COR-L47 (cell line): Measurements from ENCODE around the gene WDFY3.

ENCODE experiments used
- DNase-seq: peaks from one replicate; lab custom pipeline; 2025; lab: John Stamatoyannopoulos, UW

Gene WDFY3

DNA sequence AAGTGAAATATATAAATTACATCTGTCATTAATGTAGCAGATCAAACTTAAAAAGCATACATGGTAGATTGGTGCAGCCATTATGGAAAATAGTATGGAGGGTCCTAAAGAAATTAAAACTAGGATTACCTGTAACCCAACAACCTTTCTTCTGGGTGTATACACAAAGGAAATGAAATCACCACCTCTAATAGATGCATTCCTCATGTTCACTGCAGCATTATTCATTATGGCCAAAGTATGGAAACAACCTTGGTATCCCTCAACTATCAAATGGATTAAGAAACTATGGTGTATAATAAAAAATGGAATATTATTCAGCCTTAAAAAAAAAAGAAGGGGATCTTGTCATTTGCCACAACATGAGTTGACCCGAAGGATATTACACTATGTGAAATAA is 13.7 kb downstream of the WDFY3 start:
- no peak for DNase-seq

DNA sequence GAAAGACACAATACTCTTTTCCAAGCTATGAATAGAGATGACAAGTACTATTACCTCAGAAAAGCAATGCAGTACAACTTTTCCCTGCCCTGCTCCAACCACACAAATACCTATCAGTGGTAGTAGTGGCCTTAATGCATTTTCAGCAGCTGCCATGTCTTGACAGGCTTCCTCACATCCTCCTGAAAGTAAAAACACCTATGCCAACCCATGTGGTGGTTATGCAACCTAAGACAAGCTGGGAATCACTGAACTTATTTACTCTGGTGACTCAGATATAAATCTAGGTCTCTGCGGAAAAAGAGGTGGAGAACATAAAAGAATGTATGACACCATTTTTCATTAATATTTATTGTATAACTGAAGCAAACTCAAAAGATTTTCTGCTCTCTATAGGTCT is 14.5 kb downstream of the WDFY3 start:
- DNase-seq: no peak

DNA sequence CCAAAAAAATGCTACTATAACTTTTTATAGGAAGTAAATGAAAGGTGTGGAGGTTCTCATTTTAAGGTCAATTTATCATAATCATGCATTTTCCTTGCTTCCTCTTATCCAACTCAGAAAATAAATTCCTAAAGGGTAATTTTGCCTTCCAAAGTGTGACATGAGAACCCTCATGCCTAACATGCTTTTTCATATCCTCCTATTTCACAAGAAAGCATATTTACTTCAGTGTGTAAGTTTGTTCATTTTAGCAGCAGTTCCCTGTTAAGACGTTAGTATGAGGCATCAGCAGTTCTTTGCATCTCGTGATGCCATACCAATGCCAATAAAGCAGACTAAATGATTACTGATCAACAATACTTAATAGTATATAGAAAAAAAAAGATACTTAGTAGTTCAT is 18.4 kb downstream of the WDFY3 start:
- DNase-seq: no peak

DNA sequence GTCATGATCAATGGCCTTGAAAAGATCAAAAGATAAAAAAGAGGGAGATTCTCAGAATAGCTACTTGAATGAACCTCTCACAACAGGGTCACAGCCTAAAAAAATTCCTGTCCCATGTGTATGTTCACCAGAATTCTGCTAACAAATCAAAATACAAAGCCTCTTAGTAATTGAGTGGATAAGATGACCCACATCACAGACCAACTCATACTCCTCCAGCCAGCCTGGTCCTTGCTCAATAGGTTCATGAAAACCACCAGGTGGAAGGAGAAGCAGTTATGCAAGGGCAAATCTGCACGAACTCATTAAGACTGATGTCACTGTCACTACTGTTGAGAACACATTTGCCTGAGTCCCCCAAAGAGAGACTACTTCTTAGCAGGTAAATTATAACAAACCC is 21.5 kb downstream of the WDFY3 start:
- no peak for DNase-seq

DNA sequence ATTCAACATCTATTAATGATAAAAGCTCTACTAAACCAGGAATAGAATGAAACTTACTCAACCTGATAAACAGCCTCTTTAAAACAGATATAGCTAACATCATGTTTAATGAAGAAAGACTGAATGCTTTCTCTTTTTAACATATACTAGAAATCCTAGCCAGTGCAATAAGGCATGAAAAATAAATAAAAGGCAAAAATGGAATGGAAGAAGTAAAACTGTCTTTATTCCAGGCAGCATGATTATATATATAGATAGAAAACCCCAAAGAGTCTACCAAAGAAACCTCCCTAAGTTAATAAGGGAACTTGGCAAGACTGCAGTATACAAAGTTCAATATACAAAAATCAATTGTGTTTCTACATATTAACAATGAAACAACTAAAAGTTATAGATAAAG is 25.5 kb downstream of the WDFY3 start:
- DNase-seq: no peak

DNA sequence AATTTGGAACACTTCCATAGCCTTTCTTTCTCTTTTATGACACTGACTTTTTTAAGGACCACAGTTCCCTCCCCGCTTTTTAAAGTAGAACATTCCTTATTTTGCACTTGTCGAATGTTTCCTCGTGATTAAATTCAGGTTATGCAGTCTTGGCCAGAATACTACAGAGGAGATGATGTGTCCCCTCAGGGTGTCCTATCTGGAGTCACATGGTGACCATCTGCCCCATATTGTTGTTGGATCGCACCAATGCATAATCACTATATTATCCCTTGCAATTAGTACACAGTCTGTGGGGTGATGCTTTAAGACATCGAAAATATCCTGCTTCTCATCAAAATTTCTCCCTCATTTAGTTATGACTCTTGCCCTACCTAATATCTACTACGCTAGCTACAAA is 27.4 kb downstream of the WDFY3 start:
- no peak for DNase-seq

DNA sequence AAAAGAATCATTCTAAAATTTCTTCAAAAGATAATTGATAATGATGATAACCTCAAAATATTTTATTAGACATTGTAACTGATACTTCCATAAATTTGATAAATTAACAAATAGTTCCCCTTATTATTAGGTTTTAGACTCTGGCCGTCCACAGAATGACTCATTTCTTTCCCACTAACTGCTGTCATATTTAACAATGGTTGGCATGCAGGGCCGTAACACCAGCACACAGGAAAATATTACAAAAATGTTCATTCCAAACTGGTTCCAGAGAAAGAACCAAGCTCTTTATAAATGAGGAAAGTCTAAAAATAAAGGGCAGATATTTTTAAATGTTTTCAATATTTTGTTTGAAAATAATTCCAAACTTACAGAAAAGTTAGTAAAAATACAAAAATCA is 28.2 kb downstream of the WDFY3 start:
- DNase-seq: no peak

DNA sequence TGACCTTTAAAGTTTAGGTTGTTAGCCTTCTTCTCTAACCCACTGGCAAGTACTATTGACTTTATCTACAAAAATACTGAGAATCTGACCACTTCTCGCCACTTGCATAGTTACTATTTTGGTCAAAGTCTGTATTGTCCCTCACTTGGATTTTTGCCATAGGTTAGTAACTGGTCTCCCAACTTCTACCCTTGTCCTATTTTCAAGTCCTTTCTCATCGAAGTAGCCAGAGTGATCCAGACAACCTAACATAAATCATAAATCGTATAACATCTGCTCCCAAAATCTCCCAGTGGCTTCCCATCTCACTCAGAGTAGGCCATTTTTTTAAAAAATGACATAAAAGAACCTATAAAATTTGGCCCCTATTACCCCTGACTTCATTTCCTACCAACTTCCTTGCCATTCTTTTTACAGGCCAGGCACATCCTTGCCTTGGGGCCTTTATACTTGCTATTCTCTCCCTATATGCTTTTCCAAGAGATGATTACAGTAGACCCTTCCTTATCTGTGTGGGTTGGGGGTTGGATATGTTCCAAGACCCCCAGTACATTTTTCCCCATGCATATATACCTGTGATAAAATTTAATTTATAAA is 29.0 kb downstream of the WDFY3 start:
- DNase-seq: no peak

DNA sequence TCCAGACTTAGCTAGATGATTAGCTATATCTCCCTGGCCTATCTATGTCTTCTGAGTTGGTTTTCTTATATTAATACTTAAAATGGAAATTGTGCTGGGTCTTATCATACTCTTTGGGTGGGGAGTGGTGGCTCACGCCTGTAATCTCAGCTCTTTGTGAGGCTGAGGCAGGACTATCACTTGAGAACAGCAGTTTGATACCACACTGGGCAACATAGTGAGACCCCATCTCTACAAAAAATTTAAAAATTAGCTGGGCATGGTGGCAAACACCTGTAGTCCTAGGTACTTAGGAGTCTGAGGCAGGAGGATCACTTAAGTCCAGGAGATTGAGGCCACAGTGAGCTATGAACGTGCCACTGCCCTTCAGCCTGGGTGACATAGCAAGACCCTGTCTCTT is 30.4 kb downstream of the WDFY3 start:
- DNase-seq: no peak

DNA sequence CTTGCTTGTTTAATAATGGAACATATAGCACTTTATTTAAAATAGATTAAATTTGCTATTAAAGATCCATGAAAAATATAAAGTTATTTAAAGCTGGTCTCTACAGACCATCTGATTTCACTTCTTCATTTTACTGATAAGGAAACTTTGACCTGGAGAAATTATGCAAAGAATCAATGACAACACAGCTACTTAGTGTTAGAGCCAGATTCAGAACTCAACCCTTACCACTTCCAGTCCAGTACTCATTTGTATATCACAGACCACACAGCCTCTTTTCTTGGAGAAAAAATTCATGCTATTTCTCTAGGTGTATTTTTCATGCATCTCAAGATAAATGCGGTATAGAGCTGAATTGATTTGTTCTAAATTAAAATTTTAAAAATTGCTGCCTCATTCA is 34.0 kb downstream of the WDFY3 start:
- no peak for DNase-seq

DNA sequence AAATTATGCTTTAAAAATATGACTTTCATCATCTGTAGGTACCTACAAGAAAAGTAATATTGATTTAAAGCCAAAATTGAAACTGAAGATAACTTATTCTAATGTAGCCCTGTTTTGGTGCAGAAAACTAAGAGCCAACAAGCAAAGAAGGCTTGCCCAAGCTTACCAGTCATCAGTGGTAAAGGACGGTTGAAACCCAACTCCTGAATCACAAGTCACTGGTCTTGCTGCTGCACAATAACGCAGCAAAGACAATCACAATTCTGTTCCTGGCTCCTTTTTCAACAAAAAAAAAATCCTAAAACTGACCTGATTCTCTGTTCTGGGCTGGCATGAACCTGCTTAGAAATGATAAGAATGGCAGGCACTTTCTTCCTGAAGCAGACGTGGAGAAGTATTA is 34.5 kb downstream of the WDFY3 start:
- DNase-seq: no peak

DNA sequence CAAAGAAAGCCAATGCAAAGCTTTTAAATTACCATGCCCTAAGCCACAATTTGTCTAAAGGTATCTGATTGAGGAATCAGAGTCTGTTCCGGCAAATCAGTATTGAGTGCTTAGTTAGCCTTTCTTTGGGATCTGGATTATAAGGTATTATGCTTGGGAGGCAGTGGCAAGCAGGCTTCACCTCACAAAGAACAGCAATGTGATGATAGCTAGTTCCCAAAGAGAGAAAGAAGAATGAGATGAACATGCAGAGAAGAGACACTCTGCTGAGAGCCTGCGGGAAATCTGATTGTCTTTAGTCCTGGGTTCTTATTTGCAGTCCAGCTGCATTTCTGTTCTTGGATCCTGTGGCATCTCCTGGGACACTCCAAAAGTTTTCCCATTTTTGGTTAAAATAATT is 35.2 kb downstream of the WDFY3 start:
- DNase-seq: no peak

DNA sequence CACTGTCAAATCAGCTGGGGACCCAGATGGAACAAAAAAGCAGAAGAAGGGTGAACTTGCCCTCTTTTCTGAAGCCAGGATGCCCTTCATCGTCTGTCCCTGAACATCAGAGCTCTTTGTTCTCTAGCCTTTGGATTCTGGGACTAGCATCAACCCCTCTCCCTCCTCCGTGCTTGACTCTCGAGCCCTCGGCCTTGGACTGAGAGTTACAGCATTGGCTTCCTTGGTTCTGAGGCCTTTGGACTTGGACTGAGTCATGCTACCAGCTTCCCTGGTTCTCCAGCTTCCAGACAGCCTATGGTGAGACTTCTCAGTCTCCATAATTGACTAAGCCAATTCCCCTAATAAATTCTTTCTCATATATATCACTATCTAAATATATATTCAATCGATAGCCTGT is 38.4 kb downstream of the WDFY3 start:
- DNase-seq: no peak

DNA sequence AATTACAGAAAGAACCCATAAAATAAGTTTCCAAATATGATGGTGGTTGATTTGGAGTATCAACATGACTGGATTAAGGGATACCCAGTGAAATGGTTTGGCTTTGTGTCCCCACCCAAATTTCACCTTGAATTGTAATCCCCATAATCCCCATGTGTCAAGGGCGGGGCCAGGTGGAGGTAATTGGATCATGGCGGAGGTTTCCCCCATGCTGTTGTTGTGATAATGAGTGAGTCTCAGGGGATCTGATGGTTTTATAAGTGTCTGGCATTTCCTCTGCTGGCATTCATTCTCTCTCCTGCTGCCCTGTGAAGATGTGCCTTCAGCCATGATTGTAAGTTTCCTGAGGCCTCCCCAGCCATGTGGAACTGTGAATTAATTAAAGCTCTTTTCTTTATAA is 39.1 kb downstream of the WDFY3 start:
- DNase-seq: no peak

DNA sequence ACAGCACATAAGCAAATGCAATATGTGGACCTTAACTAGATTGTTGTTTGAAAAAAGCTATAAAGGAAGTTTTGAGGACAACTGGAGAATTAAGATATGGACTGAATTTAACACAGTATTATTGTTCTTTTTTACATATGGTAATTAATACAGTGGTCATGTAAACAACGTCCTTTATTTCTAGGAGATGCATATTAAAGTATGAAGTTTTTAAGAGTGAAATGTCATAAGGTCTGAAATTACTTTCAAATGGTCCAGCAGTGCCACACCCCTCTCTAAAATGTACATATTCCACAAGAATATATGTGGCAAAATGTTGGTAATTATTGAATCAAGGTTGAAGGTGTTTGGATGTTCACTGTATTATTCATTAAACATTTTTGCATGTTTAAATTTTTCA is 40.9 kb downstream of the WDFY3 start:
- no peak for DNase-seq

DNA sequence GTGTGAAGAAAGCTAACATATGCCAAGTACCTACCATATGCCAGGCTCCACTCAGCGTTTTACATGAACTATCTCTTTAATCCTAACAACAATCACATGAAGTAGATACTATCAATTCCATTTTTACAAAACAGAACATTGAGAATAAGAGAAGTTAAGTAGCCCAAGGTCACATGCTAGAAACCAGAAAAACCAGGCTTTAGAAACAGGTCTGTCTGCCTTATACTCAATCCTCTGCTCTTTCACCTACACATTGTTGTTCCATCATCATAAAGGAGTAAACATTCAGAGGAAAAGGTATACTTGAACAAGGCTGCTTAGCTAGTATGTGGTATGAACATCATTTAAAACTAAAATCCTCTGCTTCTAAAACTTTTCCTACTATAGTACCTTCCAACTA is 42.1 kb downstream of the WDFY3 start:
- DNase-seq: no peak

DNA sequence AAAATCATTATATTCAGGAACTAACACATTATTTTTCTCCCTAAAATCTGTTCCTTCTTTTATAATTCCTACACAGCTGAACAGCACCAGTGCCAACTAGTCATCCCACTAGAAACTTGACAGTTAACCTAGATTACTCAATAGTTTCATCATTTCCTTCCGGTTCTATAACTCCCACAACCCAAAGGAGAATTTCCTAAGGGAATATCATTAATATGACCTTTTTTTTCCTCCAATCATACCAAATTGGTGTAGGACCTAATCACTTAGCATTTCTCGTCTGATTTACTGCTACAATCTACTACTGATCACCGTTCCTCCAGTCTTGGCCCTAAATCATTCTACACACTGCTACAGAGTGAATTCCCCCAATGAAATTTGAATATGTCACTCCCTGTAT is 45.9 kb downstream of the WDFY3 start:
- no peak for DNase-seq

DNA sequence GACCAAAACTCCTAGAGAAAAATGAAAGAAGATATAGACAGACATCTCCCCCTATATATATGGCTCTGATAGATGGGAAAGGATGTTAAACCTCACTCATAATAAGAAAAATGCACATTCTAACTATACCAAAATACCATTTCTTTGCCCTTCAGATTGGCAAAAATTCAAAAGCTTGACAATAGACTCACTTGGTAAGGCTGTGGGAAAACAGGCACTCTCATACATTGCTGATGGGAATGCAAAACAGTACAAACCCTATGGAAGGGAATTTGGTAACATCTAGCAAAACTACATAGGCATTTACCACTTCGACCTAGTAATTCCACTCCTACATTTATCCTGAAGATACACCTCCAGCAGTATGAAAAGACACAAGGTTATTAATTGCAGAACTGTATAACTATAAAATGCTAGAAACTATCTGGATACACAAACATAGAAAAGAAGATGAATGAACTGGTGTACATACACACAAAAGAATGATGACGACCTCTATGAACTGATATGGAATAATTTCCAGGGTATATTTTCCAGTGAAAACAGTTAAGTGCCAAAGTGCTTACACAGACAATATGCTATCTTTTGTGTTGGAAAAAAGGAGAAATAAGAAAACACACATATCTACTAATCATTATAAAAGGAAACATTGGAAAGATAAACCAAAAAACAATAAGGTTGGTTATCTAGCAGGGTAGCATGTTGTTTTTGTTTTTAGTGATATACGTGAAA is 48.5 kb downstream of the WDFY3 start:
- no peak for DNase-seq

DNA sequence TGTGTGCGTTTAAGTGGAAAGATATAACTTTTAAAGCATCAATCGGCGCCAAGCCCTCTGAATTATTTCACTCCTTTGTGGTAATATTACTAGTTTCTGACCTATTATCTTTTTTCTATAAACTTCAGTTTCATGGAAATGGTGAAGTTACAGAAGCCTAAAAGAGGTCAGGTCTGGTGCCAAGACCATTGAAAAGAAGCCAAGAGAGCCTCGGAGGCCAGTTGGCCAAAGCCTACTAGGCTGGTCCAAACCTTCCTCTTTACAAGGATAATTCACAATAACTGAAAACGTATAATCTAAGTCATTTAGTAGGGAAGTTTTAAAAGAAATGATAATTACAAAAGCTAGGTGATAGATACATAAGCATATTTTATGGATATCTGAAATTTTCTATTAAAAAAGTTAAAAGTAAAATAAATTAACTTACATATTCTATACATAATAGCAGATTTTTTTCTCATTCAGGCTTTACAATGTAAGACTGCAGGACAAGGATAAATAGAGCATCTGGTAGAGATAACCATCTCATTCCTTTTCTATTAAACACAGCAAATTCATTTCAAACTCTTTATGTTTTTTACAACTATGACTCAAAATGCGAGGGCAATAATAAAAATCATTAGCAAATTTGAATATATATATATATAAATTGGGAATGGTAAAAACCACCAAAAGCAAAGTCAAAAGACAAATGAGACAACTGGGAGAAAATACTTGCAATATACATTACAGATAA is 49.2 kb downstream of the WDFY3 start:
- DNase-seq: no peak

DNA sequence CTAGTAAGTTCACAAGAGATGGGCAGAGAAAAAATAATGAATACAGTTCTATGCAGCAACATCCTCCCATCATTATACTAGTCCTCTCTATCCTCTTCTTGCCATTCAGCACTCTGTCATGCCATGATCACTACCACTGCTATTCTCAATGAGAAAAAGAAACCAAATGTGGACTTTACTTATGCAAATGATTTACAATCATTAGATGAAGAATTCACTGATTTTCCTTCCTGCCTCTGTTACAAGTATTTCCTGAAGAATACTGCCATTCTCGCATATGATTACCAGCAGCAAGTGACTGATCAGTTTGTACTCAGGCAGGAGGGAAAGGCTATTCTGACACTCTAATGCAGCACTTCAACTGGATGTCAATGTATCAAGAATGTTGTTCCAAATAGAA is 50.3 kb downstream of the WDFY3 start:
- DNase-seq: no peak

DNA sequence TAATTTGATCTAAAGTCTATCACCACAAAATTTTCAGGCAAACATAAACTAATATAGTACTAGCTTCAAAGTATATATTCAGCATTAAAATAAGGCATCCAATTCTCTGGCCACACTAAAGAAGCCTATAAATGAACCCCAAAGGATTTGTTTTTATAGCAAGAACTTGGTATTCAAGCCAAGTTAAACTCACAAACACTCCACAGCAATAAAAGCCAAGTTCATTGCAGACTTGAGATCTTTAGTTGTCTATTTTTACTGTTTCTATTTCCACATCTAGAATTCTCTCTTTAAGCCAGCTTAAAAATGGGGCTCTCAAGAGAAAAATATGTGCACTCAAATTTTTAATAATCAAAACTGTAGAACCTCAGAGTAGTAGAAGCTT is 51.1 kb downstream of the WDFY3 start:
- DNase-seq: no peak

DNA sequence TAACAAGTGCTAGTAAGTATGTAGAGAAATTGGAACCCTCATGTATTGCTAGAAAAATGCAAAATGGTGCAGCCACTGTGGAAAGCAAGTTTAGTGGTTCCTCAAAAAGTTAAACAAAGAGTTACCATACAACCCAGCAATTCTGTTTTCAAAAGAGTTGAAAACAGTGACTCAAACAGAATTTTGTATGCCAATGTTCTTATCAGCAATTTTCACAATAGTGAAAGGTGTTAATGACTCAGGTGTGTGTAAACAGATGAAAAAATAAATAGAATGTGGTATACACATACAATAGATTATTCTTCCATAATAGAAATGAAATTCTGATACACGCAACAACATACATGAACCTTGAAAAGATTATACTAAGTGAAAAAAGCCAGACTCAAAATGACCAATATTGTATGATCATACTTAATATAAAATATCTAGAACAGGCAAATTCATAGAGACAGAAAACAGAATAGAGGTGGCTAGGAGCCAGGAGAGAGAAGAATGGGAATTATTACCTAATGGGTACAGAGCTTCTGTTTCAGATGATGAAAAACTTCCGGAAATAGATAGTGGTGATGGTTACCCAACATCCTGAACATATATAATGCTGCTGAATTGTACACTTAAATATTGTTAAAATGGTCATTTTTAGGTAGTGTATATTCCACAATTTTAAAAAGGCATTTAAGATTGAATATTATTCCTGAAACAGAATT is 51.6 kb downstream of the WDFY3 start:
- DNase-seq: no peak

DNA sequence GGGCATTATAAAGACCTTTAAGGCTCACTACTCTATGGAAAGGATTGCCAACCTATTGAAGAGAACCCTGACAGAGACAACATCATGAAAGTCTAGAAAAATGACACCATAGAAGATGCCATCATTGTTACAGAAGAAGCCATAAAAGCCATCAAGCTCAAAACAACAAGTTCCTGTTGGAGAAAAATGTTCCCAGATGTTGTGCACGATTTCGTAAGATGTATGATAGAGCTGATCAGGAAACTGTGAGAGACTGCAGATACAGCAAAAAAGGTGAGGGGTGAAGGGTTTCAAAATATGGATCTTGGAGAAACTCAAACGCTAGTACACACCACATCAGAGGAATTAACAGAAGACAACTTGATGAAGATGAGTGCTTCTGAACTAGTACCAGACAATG is 53.3 kb downstream of the WDFY3 start:
- DNase-seq: no peak
